ACC112 (cell line): ENCODE measurements around the gene STAB2.

Experiments
- H2AFZ ChIP-seq: fragments of 200-600 bp; sonication (generic); one replicate; pipeline ENCODE4 v1.6.0; 2017; ENCODE audit warnings: antibody characterized with exemption, low read length; ENCODE audit not compliant: unreplicated experiment
- H3K27ac ChIP-seq: fragments of 200-600 bp; sonication (generic); 2 replicates; pipeline ENCODE4 v1.5.1; 2014; ENCODE audit warnings: low read depth, mild to moderate bottlenecking, antibody characterized with exemption, low read length, moderate library complexity
- H3K27me3 ChIP-seq: fragments of 200-600 bp; sonication (generic); 2 replicates; pipeline ENCODE4 v1.6.1; 2014; ENCODE audit warnings: mild to moderate bottlenecking, antibody characterized with exemption, low read length, moderate library complexity, mixed read lengths; ENCODE audit not compliant: insufficient read depth
- H3K36me3 ChIP-seq: fragments of 200-600 bp; sonication (generic); 2 replicates; pipeline ENCODE4 v1.6.1; 2016; ENCODE audit warnings: mild to moderate bottlenecking, antibody characterized with exemption, low read length, moderate library complexity, mixed read lengths; ENCODE audit not compliant: insufficient read depth
- H3K4me1 ChIP-seq: fragments of 200-600 bp; sonication (generic); one replicate; pipeline ENCODE4 v1.6.1; 2016; ENCODE audit warnings: low read length, mixed read lengths; ENCODE audit not compliant: insufficient read depth, unreplicated experiment, control insufficient read depth
- H3K4me3 ChIP-seq: fragments of 200-600 bp; sonication (generic); 2 replicates; pipeline ENCODE4 v1.5.1; 2014; ENCODE audit warnings: mild to moderate bottlenecking, low read depth, low read length
- H3K79me2 ChIP-seq: fragments of 200-600 bp; sonication (generic); one replicate; pipeline ENCODE4 v1.6.0; 2016; ENCODE audit warnings: low read length; ENCODE audit not compliant: control insufficient read depth, unreplicated experiment, insufficient read depth

STAB2 gene

DNA sequence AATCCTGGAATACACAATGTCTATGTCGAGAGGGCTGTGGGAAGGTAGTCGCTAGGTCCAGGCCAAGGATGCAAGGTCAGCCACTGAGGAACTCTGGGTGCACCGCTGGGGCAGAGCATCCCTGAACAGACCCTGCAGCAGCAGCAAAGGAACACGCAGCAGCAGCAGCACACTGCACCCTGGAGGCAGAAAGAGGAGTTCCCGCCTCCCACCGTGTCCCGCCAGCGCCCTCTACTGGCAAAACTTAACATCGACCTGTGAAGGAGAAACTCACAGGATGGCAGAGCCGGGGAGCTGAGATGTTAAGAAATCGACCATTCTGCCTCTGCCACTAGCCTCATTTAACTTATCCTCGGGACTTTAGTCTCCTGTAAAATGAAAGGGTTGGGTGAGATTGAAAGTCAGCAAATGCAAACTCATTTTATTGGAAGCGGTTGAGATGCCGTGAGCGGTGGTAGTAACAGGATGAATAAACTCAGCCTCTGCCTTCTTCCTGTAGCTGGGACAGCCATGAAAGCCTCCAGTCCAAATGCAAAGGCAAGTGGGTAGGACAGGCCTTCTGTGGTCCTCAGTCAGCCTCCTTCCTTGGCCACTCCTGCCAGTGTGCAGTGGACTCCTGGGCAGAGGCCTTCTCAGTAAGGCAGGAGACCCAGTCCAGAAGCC lies 45.6 kb downstream of the STAB2 start:
- no peaks in the 10 kb centered on the region for H3K4me1 ChIP-seq
- H3K27me3 ChIP-seq = peaks cover 22% of the 10 kb centered on the region; the same call in 1 of the 2 replicates
- no peaks in the 10 kb centered on the region for H3K36me3 ChIP-seq
- H3K79me2 ChIP-seq = no peaks in the 10 kb centered on the region
- H3K4me3 ChIP-seq = no peak overlapping the region
- no peak overlapping the region for H3K27ac ChIP-seq
- H2AFZ ChIP-seq = no peak overlapping the region

DNA sequence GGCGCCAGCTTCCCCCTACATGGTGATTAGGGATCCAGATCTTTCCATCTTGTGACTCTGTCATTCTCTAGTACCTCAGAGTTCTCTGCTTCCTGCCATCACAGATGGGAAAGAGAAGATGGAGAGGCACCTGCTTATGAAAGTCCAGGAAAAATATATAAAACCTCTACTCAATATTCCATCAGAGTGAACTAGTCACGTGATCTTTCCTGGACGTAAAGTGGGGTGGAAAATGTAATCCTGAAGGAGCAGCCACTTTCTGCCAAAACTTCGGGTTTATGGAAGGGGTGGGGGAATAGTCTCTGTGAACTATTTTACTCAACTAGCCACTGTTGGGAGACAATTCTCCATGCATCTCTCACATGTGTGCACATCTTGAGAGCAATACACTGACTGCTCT lies 47.7 kb downstream of the STAB2 start:
- no peaks in the 10 kb centered on the region for H3K36me3 ChIP-seq
- no peaks in the 10 kb centered on the region for H3K4me1 ChIP-seq
- no peak overlapping the region for H3K27ac ChIP-seq
- H3K27me3 ChIP-seq = peaks cover 38% of the 10 kb centered on the region; the same call in 1 of the 2 replicates
- H3K79me2 ChIP-seq = no peaks in the 10 kb centered on the region
- no peak overlapping the region for H2AFZ ChIP-seq
- no peak overlapping the region for H3K4me3 ChIP-seq

DNA sequence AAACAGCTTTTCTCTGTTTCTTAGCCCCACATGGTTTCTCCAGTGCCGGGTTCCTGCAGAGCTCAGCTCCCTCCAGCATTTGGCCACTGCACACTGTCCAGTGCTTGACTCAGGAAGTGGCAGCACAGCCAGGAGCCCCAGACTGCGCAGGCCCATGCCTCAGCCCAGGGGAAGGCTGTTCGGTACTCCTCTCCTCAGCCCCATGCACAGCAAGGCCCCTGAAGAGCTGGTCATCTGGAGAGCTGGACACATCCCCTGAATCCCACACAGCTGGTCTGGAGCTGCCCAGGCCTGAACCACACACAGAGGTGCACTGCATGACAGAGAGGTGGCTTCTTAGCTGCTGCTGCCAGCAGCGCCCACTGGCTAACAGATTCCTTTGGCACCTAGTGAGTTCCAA lies 48.3 kb downstream of the STAB2 start:
- peaks cover 37% of the 10 kb centered on the region; the same call in 1 of the 2 replicates for H3K27me3 ChIP-seq
- no peak overlapping the region for H2AFZ ChIP-seq

DNA sequence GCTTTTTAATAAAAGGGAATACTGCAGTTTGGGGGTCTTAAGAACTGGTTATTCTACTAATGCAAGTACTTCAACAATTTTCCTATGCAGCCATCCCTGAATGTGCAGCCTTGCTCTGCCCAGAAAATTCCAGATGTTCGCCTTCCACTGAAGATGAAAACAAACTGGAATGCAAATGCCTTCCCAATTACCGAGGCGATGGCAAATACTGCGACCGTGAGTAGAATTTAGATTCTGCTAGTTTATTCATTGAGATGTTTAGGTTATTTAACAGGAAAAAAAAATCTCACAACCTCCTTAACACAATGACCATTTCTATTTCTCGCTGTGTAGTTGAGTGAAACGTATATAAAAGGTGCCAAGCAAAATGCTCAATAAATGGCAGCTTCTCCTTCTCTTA lies 49.9 kb downstream of the STAB2 start:
- no peak overlapping the region for H3K27ac ChIP-seq
- H2AFZ ChIP-seq = no peak overlapping the region
- H3K4me3 ChIP-seq = no peak overlapping the region
- no peaks in the 10 kb centered on the region for H3K36me3 ChIP-seq
- H3K27me3 ChIP-seq = peaks cover 44% of the 10 kb centered on the region; the same call in 1 of the 2 replicates
- no peaks in the 10 kb centered on the region for H3K4me1 ChIP-seq
- H3K79me2 ChIP-seq = no peaks in the 10 kb centered on the region

More for the DNA sequence above, 48.3 kb downstream of the STAB2 start:
- Histone ChIP-seq H3K4me1 (no peaks in the 10 kb centered on the region), H3K36me3 (no peaks in the 10 kb centered on the region), H3K27ac (no peak overlapping the region), H3K4me3 (no peak overlapping the region), H3K79me2 (no peaks in the 10 kb centered on the region)

DNA sequence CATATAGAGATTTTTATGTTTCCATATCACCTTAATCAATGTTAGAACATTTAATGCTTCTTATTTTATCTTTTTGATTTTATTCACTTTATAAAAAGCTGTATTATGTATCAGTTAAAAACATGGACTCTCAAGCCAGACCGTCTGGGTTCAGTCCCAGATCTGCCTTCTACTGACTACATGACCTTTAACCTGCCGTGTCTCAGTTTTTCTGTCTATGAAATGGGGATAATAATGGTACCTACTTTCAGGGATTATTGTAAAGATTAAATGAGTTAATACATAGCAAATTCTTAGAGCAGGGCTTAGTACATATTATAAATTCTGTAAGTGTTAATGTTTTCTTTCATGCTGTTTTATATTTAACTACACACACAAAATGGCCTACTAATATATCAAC lies 50.4 kb downstream of the STAB2 start:
- H3K79me2 ChIP-seq = no peaks in the 10 kb centered on the region
- no peaks in the 10 kb centered on the region for H3K4me1 ChIP-seq
- H3K27me3 ChIP-seq = peaks cover 44% of the 10 kb centered on the region; the same call in 1 of the 2 replicates
- no peak overlapping the region for H3K4me3 ChIP-seq
- no peak overlapping the region for H2AFZ ChIP-seq
- H3K36me3 ChIP-seq = no peaks in the 10 kb centered on the region
- H3K27ac ChIP-seq = no peak overlapping the region

DNA sequence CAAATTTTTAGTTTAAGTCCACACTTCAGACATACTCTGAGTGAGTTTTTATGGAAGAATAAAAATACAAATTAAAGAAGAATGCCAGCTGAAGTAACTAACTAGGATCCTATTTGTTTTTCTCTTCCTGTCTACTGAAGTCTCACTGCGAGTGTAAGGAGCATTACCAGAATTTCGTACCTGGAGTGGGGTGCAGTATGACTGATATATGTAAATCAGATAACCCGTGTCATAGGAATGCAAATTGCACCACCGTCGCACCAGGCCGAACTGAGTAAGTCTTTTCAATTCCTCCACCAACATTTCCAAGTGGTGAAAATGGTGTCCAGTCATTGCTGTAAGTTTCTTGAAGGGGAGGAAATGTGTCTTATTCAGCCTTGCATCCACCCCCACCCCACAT lies 52.9 kb downstream of the STAB2 start:
- Histone ChIP-seq H3K36me3 (no peaks in the 10 kb centered on the region), H3K79me2 (no peaks in the 10 kb centered on the region), H3K27me3 (peaks cover 42% of the 10 kb centered on the region; the same call in 1 of the 2 replicates), H3K27ac (no peak overlapping the region), H3K4me1 (no peaks in the 10 kb centered on the region), H2AFZ (no peak overlapping the region), H3K4me3 (no peak overlapping the region)

DNA sequence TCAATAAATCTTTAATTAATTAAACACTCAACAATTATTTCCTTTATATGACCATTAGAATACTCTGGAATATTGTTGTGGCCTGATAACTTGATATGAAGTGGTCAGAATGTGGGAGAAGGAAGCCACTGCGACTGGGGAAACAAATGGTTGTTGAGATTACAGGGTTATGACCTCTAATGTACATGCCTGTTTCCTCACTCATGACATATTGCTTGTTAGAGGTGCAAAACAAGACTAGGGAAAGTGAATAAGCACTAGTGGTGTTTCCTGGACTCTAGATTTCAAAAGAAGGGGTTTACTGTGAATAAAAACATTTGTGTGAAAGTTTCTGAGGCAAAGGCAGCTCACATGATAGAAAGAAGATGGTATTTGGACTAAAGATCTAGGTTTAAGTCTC lies 53.3 kb downstream of the STAB2 start:
- no peaks in the 10 kb centered on the region for H3K4me1 ChIP-seq
- peaks cover 37% of the 10 kb centered on the region; the same call in 1 of the 2 replicates for H3K27me3 ChIP-seq
- H3K27ac ChIP-seq = no peak overlapping the region
- no peak overlapping the region for H2AFZ ChIP-seq
- no peak overlapping the region for H3K4me3 ChIP-seq
- H3K79me2 ChIP-seq = no peaks in the 10 kb centered on the region
- no peaks in the 10 kb centered on the region for H3K36me3 ChIP-seq

DNA sequence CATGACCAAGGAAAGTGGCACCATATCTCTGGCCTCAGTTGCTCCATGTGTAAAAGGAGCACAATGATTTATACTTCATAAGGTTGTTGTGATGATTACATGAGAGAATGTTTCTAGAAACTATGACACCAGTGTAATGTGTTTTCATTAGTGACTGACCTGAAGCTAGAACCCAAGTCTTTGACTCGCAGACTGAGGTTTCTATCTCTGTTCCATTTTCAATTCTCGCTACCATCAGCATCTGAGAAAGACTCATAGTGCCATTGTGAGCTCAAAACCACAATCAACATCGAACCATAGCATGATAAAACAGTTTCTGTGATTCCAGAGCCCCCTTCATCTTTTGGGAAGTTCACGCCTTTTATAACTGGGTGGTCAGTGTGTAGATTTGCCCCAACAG lies 53.8 kb downstream of the STAB2 start:
- no peaks in the 10 kb centered on the region for H3K4me1 ChIP-seq
- H3K79me2 ChIP-seq = no peaks in the 10 kb centered on the region
- peaks cover 34% of the 10 kb centered on the region; the same call in 1 of the 2 replicates for H3K27me3 ChIP-seq
- no peak overlapping the region for H2AFZ ChIP-seq
- H3K36me3 ChIP-seq = no peaks in the 10 kb centered on the region
- H3K4me3 ChIP-seq = no peak overlapping the region
- no peak overlapping the region for H3K27ac ChIP-seq

DNA sequence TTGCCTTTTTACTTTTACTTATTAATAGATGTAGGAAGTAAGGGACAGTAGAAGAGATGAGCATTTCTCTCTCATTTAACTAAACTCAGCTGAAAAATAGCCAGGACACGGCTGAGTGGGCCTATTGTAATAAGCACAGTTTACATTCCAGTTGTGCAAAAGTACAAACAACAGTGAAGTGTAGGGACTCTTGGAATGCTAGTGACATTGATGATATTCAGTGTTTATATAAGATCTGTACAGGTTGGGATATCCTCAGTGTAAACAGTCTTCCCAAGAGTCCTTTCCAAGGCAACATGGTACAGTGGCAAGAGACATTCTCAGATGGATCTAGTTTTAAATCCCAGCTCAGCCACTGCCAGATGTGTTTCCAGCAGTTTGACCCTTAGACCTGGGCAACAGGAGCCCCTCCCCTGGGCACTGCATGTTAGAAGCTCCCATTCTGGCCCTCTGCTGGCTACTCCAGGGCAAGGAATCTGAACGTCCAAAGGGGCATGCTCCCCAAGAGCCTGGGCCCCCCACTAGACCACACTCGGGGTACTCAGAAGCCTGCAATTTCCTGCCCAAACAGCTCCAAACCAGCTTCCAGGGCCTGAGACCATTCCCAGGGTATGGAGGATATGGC lies 55.3 kb downstream of the STAB2 start:
- Histone ChIP-seq H3K4me3 (no peak overlapping the region), H3K36me3 (no peaks in the 10 kb centered on the region), H3K79me2 (no peaks in the 10 kb centered on the region), H2AFZ (no peak overlapping the region), H3K27me3 (peaks cover 29% of the 10 kb centered on the region; the same call in 1 of the 2 replicates), H3K4me1 (no peaks in the 10 kb centered on the region), H3K27ac (no peak overlapping the region)

DNA sequence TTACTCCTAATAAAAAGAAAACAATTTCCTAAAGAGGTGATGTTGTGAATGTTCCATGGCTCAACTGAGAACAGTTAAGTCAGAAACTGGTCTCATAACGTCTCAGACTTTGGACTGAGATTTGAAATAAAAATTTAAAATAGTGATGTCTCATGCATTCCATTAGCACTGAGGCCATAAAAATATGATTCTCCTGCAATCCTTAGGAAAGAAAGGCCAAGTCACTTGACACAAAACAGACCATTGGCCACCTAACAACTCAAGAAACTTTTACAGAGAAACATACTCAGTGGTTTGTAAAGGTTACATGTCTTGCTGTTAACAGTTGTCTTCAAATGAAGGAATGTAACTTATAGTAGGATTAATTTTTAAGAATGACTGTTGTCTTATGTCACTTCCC lies 58.1 kb downstream of the STAB2 start:
- Histone ChIP-seq H3K36me3 (no peaks in the 10 kb centered on the region), H2AFZ (no peak overlapping the region), H3K4me1 (no peaks in the 10 kb centered on the region), H3K4me3 (no peak overlapping the region), H3K27ac (no peak overlapping the region), H3K27me3 (0 out of 2 replicates have a peak, but pooled peaks cover 15% of the 10 kb centered on the region), H3K79me2 (no peaks in the 10 kb centered on the region)

DNA sequence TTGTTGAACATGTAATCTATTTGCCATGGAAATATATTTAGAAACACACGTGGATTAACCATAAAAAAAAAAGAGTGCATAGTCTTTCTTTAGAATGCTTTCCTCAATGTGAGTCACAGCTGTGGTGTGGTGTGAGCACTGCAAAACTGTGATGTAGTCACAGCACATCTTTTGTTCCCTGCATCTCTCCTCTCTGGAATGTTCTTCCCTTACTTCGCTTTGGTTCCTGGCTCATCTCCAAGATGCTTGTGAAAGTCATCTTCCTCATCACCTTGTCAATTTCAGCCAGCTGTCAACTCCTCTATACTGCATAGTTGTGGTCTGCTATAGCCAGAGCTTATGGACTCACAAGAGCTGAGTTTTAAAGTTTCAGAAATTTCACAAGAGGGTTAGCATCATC lies 60.2 kb downstream of the STAB2 start:
- no peaks in the 10 kb centered on the region for H3K36me3 ChIP-seq

More for the DNA sequence above, 60.2 kb downstream of the STAB2 start:
- Histone ChIP-seq H2AFZ (no peak overlapping the region), H3K4me3 (no peak overlapping the region), H3K4me1 (no peaks in the 10 kb centered on the region), H3K27me3 (0 out of 2 replicates have a peak, but pooled peaks cover 5% of the 10 kb centered on the region), H3K27ac (no peak overlapping the region), H3K79me2 (no peaks in the 10 kb centered on the region)
